Tibial nerve (tissue), 4 donors: ENCODE data around the gene CASTOR1.

Experiments
- CTCF ChIP-seq, 5 experiments: fragments of 200-600 bp in 3 of 5; fragments of 450-650 bp in 2 of 5; sonication (generic) in 3 of 5; IDR thresholded peaks; one replicate each; pipeline ENCODE4 v1.5.1; 2016 to 2019; ENCODE audit warnings: antibody characterized with exemption in 5 of 5, mild to moderate bottlenecking in 3 of 5, moderate library complexity in 2 of 5
- EP300 ChIP-seq, 2 donors: sonication (generic); formaldehyde crosslinking; IDR thresholded peaks; one replicate each; pipeline ENCODE4 v1.6.1; 2017; ENCODE audit warnings: antibody characterized with exemption in 2 of 2, mild to moderate bottlenecking in 1 of 2
- POLR2A ChIP-seq, 2 donors: fragments of 450-650 bp; IDR thresholded peaks; one replicate each; pipeline ENCODE4 v1.6.1; 2017; ENCODE audit warnings: antibody characterized with exemption in 2 of 2, mild to moderate bottlenecking in 2 of 2, moderate library complexity in 2 of 2

DNA sequence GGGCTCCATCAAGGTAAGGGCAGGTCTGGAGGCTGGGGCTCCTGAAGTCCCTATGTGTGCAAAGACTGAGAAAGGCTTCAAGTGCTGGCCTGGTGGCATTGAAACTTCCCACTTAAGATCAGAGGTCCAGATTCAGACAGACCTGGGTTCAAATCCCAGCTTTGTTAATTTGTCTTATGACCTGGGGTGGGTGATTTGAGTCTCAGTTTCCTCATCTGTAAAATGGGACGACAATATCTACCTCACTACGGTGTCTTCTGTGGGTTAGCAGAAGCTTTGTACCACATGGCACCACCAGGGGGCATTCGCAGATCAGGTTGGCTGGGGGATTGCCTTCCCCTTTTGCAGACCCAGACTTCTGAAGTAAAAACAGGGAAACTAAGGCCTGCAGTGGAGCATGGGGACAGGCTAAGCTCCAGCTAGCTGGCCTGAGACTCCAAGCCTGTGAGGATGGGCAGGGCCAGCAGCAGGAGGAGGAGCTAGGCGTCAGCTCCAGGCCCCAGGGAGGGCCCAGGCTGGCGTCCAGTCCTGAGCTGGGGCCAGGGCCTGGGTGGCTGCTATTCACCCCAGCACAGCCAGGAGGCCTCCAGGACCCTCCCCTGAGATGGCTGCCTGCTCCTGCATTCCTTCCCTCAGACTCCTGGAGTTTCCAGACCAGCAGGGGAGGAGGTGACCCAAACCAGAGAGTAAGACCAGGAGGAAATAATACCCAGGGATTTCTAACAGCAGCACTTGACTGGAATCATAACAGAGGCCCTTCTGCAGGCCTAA is 1.5 kb downstream of the CASTOR1 start:
- peak; percentile 66 to 93 (median 86) for TF ChIP-seq CTCF (IDR thresholded peaks at IDR 0.05)
- peak; percentile 25 to 73 for TF ChIP-seq POLR2A (IDR thresholded peaks at IDR 0.05)
- TF ChIP-seq EP300 (IDR thresholded peaks at IDR 0.05) = peak; percentile 34 to 86
